Activated T-helper 1 cell treated with anti-CD3 and anti-CD28 coated beads, Interleukin-2, amount 50 U/mL, for 16 hours (primary cell): ENCODE data around the gene ZNF618.
A peak's percentile ranks its signal among the peaks of the same experiment; 100 is the strongest.
"Not testable (repeated sequence)": the region's sequence is repeated elsewhere in the genome, so short reads cannot be mapped to it uniquely, and the experiment has no call there.

Experiments used
- DNase-seq, 2 donors: peaks; one replicate each; pipeline ENCODE4 v3.0.0-alpha.2; 2020; ENCODE audit warnings: low read depth in 1 of 2, low spot score in 1 of 2

The ZNF618 gene

DNA sequence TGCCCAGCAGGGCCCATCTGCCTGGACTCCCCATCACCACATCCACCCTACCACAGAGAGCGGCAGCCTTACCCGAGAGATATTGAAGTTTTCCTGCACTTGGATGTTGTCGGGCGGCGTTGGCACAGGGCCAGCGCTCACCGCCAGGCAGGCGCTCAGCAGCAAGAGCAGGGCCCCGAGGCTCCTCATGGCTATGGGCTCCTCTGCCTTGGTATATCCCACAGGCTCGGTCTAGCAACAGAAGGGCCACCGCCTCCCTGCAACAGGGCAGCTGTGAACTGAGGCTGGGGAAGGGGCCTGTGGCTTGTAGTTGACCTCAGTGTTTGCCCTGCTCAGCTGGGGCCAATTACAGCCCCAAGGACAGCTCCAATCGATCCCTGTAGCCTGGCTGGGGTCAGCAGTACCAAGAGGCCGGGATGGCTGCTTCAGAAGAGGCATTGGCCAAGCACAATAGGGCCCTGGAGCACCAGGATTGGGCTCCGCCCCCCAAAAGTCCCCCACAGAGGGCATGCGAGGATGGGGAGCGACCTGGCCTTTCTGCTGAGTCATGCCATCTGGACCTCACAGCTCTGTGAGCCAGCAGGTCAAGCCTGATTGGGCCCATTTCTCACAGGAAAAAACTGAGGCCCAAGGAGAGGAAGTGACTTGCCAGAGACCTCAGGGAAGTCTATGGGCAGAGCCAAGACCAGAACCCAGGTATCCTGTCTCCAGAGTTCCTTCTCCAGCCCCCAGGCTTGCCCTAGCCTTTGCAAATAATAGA lies 202.1 kb downstream of the ZNF618 start, which contains the start of gene AMBP:
TSS of gene AMBP (minus strand) at position 280 of the 760 bp plus-strand sequence. CDS start at position 189, 91 bp downstream.
- DNase-seq: no peak

DNA sequence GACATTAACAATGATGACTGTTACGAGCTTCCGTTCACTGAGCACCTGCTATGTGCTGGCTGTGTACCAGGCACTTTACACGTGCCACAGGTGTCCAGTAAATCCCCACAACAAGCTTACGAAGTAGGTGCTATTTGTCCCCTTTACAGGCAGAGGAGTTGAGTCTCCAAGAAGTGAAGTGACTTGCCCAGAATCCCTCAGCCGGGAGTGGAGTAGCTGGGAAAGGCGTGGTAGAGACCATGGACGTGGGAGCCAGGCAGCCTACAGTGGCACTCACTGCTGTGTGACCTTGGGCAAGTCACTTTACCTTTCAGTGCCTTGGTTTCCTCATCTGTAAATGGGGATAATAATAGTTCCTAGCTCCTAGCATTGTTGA lies 202.7 kb downstream of the ZNF618 start:
- DNase-seq: no peak

DNA sequence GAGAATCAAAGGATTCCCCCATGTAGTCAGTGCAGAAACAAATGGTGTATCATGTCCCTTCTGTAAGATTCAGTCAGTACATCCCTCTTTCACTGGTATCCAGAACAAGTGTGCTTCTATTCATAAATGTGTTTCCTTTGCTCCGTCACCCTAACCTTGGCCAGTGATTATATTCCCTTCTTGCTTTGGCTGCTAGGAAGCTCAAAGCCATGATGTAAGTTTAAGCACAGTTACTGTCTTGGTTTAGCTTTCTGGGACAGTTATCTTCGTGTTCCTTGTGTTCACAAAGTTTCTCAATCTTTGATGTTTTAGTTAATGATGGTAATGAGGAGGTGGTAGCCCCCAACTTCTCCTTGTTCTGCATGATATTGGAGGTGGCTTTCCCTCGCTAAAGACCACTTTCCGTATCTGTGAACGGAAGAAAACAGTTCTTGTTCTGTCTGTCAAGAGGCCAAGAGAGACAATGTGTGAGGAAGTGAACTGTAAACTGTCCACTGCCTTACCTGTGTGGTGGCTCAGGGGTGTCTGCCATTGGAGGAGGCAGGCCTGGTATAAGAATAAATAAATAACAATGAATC lies 204.2 kb downstream of the ZNF618 start:
- no peak for DNase-seq

DNA sequence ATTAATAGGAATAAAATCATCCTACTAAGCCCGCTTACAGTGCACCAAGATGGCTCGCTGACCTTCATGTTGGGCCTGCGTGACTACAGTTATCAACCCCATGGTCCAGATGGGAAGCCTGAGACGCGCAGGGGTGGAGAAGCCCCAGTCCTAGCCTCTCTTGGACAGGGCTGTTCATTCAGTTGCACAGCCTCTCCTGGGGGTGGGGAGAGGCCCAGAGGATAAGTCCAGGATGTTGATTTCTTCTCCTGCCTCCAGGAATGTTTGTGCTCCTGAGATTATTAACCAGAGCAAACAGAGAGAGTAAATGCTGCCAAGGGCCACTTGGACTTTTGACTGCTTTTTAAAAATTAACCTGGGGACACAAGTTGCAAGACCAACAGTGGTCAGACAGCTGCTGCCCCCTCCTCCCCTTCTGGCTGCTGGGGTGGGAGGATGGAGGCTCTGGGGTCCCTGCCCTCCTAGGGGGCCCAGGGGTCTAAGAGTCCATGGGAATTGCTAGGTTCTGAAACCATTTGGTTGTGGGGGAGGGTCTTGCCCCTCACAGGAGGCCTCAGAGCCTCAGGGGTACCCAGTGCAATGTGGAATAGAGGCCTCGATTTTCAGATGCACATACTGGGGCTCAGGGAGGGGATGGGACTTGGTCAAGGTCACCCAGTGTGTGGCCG lies 204.8 kb downstream of the ZNF618 start:
- DNase-seq: no peak

DNA sequence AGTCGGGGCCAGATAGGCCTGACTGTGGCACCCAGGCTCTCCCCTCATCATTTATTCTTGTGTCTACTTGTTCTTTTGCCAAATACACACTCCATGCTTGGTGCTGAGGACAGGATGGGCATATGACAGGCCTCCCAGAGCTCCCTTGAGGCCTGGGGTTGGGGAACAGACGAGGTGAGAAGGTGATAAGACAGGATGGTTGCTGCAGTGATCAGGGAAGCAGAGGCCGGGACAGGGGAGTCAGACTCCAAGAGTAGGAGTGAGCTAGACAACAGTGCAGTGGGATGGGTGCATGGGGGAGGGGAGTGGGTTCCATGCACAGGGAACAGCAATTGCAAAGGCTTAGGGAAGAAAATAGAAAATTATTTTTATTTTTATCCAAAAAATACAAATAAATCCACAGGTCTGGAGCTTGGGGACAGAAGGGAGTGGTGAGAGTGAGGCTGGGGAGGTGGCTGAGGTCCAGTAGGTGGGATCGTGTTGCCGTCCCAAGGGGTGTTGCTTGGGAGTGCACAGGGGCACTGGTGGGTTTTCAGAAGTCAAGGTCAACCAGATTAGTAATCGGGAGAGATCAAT lies 205.4 kb downstream of the ZNF618 start:
- DNase-seq: no peak

DNA sequence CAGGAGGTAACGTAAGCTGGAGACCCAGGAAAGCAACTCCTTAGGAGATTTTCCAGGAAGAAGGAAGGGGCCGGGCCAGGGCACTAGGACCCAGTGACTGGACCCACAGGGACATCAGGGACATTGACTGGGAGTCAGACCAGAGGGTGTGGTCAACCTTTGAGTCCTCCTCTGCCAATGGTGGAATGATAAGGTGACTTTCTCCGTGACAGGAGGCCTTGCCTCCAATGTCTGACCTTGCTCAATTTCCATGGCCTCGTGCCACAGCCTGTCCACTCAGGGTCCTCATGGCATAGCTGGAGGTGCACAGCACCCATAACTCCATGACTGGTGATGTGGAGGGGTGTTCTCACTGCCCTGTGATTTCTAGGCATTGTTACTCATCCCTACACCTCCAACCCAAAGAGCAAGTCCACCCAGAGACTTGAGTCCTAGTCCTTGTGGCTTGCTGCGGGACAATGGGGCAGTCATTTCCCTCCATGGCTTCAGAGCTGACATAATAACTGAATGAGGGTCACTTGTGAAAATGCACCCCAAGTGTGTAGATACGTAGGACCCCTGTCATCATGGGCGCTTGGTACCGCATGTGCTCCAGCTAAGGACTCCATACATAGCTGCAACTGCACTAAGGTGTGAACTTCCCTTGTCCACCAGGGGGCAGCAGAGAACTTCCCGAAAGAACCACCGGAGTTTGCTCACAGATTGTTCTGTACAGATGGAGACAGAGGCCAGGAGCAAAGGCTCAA lies 206.1 kb downstream of the ZNF618 start:
- peak; percentile 55 to 56 for DNase-seq

DNA sequence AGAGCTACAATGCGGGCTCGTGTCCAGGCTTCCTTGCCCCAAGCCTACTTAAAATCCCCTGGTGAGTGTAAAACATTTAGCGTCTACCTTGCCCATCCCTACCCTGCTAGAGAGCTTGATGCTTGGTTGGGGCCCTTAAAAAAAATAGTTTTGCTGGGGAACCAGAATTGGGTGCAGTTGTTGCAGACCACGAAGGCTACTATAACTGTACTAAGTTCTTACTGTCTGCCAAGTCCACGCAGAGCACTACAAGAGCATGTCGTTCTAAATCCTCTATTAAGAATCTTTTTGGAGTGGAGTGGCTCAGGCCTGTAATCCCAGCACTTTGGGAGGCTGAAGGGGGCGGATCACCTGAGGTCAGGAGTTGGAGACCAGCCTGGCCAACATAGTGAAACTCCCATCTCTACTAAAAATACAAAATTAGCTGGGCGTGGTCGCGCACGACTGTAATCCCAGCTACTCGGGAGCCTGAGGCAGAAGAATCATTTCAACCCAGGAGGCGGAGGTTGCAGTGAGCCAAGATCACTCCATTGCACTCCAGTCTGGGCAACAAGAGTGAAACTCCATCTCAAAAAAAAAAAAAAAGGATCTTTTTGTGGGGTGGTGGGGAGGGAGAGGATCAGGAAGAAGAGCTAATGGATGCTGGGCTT lies 206.8 kb downstream of the ZNF618 start:
- not testable (repeated sequence) for DNase-seq

DNA sequence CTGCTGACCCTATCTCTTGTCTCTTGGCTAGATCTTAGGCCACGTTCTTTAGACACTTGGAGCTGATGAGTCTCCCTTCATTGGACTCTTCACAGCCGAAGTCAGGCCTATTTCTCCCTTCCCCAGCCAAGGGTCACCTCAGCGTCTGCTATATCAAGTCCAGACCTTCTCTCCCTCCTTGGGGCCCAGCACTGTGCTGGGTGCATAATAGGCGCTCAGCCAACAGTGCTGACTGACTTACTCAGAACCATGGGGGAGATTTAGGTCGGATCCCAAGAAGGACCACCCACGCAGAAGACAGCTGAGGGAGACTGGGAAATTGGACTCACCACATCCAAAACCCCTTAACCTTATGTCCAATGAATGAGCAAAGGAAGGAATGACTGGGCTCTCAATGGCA lies 207.6 kb downstream of the ZNF618 start:
- DNase-seq: no peak

DNA sequence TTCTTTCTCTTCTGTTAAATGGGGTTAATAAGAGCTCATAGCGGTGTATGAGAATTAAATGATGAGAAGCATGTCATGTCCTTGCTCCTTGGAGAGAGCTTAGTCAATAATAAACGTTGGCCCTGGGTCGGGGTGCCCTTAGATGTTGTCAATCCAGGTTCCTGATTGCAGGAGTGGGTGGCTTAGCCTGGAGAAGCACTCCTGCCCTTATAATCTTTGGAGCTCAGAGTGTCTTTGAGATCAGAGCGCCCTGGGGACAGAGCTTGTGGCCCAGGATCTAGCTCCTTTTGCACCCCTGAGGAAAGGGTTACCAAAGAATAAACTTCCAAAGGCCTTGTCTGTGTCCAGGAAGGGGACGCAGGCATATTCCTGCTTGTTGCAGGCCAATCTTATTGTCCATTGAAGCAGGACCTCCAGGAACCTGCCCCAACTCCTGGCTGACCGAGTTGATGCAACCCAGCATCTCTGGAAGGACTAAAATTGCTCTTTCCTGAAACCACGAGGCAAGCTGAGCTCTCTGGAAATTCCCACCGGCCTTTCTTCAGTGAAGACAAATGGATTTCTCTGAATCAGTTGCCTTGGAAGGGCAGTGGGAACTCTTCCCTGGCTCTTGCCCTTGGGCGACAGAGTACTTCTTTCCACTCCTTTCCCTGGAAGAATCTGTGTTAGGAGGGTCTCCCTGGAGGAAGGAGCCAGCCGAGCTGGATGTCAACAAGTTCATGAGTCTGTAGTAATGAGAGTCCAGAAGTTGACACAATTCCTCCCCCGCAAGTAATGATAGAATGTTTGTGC lies 208.4 kb downstream of the ZNF618 start:
- DNase-seq: no peak

DNA sequence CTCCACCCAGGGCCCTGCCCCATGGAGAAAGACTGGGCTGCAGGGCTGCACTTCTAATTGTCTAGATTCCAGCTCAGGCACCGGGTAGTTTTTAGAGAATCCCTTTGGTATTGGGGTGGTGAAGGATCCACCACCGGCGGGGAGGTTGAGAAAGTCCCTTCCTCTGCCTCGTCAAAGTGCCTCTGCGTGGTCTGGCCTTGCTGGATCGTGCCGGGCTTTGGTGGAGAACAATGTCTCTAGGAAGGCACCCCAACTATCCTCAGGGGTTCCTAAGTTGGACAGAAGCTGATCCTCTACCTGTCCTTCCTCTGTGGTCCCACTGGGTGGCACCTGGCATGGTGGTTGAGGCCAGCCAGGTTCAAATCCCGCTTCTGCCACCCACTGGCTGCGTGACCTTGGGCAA lies 209.3 kb downstream of the ZNF618 start:
- no peak for DNase-seq

DNA sequence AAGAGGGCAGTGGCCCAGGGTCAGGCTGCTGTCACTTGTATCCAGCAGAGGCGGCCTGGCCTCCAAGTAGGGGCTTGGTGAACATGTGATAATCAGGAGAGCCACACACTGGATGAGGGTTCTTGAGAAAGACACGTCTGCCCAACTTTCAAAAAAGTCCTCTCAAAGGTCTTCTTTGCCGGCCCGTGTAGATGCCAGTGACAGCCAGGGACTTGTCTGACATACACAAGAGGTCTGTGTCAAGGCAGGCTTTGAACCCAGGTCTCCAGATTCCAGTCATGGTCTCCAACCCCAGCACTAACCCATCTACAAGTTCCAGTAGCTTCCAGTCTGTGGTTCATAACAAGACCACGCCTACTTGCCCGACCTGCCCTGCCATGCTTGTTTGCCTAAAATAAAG lies 209.9 kb downstream of the ZNF618 start:
- DNase-seq: no peak

DNA sequence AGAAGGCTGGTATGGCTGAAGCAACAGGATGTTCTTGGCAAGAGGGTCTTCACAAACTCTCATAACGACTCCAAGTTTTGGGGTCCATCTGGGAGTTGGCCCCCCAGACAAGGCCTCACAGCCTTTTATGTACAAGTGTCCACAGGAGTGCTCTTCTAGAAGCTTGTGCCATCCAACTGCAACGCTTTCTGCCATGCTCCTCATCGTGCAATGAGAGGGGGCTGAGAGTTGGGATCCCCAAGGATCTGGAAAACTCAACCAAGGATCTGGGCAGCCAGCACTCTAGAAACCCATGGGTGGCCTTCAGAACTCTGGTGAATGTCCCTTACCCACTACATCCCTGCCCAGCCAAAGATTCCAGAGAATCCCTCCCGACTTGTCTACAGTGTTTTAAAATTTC lies 210.5 kb downstream of the ZNF618 start:
- DNase-seq: no peak

DNA sequence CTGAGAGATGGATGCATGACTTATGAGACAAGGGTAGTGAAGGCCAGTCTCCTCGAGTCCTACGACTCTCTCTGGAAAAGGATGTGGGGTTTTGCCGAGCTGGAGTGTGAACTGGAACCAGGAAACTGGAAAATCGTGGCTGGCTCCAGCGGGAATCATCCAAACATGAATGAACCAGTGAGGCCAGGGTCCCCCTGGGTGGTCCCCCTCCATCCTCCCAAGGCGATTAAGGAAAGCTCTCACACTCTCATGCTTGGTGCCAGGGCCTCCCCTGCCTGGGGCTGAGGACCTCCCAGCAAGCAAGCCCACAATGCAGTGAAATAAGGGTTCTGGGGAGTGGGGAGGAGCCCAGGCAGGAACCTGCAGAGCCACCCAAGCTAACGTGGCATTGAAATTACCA lies 211.6 kb downstream of the ZNF618 start:
- no peak for DNase-seq

DNA sequence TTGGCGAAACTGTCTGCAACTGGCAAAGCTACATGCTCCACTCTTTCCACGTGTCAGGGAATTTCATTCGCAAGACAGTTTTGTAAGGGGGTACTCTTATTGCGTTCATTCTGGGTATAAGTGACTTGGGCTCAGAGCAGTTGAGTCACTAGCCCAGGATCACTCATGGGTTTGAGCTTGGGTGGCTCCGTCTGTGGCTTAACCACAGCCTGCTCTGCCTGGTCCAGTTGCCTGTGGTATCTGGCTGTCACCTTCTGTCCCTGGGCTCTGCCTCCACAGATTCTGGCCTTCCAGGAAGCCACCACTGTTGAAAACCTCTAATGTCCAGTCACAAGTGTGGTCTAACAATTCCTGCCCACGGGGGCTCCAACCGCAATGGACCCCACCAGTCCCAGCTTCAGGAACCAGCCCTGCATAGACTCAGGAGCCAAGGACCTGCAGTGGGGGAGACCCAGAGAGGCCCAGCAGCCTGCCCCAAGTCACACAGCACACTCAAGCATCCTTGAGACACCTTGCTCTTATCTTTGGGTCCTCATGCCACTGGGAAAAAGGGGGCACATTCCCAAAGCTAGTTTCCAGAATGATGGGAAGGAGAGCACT lies 212.6 kb downstream of the ZNF618 start:
- DNase-seq: no peak

DNA sequence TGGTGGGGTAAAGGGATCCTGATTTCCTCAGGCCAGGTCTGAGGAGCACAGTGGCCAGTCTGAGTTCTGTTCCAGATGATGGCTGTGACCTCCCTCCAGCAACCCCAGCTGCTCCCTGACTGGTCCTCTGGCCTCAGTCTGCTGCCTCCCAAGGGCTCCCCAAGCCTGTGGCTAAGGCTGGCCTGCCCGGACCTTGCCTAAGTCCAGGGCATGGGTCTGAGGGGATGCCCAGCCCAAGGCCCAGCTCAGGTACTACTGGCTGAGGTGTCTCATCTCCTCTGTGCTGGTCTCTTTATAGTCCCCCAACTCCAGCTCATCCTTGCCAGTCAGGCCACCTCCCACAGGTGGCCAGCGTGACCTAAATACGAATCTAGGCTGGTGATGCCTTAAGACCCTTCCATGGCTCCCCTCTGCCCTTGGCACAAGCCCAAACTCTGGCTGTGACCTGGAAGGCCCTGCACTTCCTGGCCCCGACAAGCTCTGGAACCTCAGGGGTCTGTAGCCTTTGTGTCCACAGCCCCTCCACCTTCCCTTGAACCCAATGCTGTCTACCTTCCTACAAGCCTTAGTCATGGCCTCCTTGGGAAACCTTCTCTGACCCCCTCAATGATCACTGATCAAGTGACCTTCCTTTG lies 213.2 kb downstream of the ZNF618 start:
- no peak for DNase-seq

DNA sequence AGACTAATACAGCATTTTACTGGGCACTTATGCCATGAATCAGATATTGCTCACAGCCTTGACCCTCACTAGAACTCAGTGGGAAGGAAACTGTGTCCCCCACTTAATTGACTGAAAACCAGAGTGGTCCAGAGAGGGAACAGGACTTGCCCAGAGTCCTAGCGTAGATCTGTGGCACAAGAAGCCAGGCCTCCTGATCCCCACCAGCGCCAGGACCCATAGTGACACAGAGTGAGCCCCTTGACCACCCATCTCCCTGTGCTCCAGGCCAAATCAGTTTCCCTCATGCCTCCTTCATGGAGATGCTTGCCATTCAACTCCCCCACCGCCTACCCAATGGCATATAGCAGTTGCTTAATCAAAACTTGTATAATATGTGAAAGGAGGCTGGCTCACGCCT lies 214.7 kb downstream of the ZNF618 start:
- DNase-seq: no peak

DNA sequence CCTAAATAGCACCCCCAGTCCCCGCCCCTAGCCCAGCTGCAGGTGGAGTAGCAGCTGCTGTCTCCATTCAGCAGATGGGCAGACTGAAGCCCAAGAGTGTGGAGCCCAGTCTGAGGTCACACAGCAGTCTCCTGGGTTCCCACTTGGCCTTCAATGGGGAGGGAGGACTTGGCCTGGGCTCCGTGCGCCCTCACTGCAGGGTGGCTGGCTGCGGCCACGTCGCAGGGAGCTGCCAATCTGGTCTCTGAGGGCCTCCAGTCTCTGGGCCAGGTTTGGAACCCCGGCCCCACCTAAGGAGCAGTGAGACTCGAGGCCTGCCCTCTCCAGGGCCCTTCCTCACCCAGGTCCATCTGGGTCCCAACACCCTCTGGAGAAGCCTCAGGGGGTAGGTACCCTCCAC lies 215.6 kb downstream of the ZNF618 start:
- DNase-seq: no peak

DNA sequence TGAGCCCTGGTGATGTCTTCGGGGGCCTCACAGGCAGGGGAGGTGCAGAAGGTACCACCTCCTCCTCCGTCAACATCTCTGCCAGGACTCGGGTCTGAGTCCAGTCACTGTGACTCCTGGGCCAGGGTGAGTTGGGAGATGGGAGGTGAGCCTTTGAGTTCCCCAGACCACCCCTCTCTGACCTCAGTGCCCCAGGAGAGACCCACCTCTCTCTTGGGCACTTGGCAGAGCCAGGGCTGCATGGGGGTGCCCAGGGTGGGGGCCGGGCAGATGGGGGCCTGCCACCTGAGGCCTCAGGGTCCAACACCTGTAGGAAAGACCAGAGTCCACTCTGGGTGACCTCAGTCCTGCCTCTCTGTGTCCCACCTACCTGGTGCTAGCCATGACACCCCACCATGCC lies 216.2 kb downstream of the ZNF618 start:
- DNase-seq: no peak

DNA sequence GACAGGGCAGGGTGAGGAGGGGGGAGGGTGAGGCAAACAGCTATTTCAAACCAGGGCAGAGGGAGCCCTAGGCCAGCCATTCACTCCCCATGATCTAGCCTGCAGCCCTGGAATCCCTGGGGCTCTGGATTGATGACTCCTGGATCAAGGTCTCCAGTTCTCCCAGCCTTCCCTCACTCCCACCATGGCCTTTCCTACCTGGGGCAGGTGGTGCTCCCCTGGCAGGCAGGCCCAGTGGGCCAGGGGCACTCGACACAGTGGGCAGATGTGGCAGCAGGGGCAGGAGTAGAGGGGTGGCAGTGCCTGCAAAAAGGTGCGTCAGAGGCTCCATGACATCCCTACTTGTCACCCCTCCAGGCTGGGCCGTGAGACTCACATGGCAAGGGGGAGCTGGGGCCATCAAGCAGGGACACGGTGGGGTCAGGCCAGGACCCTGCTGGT lies 216.9 kb downstream of the ZNF618 start:
- no peak for DNase-seq
